ENCODE results near the gene P2RX1.

Gene P2RX1

DNA sequence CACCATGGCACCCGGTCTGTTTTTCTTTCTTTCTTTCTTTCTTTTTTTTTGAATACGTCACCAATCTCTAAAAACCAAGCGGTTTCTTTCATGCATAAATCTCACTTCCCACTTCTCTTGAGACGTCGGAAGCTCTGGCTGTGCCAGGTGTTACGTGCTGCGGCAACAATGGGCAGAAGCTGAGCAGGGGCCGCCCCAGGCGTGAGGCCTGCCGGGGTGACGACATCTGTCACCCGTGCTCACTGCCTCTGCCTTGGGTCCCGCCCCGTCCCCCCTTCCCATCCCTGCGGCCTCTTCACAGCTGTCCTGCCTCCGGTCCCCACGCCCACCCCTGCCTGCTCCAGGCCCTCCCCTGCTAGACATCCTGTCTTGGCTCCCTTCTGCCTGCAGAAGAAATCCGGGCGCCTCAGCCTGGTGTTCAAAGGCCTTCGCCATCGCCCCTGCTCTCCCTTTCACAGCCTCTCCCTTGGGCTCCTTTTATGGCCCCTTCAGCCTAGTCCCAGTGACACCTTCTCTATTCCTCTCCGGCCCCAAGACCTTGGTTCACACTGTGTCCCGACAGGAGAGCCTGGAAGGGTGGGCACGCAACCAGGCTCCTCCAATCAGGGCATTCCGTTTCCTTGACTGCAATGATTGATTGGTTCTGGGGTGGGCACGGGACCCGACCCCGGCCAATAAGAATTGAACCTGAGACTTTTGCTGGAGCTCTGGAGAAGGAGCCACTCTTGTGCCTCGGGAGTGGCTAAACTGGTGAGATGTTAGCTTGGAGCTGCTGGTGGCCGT, 4.8 kb downstream of the P2RX1 start:
- peaks cover 21% of the 10 kb centered on the region for H3K4me1 ChIP-seq (ENCODE audit: low read length)
- H3K79me2 ChIP-seq (ENCODE audit: low read length), result peaks cover 50% of the 10 kb centered on the region
- H3K27ac ChIP-seq (ENCODE audit: low read length), result peak overlapping the region; percentile 94
- H3K36me3 ChIP-seq (replicated peaks; ENCODE audit: insufficient read depth, low read length), result no peaks in the 10 kb centered on the region
- H3F3A ChIP-seq (ENCODE audit: insufficient read depth, low read length), result peaks cover 36% of the 10 kb centered on the region
- H3K9me2 ChIP-seq (replicated peaks; ENCODE audit: insufficient read depth, low read length), result no peaks in the 10 kb centered on the region
- no peaks in the 10 kb centered on the region for H4K20me1 ChIP-seq (ENCODE audit: insufficient read depth, low read length)
- no peaks in the 10 kb centered on the region for H3K27me3 ChIP-seq (replicated peaks; ENCODE audit: insufficient read depth, low read length)
- H3K9me3 ChIP-seq (replicated peaks; ENCODE audit: insufficient read depth, low read length), result no peaks in the 10 kb centered on the region
- H3K4me3 ChIP-seq (ENCODE audit: low read length), result peak overlapping the region; percentile 22
- H2AFZ ChIP-seq (ENCODE audit: low read length), result no peak overlapping the region
- peak overlapping the region; percentile 69 for H3K9ac ChIP-seq (ENCODE audit: low read length)
- DNase-seq, result peak; percentile 92
- H3K4me2 ChIP-seq (ENCODE audit: low read depth, low read length), result peak overlapping the region; percentile 58
- TF ChIP-seq, protein P1, sequence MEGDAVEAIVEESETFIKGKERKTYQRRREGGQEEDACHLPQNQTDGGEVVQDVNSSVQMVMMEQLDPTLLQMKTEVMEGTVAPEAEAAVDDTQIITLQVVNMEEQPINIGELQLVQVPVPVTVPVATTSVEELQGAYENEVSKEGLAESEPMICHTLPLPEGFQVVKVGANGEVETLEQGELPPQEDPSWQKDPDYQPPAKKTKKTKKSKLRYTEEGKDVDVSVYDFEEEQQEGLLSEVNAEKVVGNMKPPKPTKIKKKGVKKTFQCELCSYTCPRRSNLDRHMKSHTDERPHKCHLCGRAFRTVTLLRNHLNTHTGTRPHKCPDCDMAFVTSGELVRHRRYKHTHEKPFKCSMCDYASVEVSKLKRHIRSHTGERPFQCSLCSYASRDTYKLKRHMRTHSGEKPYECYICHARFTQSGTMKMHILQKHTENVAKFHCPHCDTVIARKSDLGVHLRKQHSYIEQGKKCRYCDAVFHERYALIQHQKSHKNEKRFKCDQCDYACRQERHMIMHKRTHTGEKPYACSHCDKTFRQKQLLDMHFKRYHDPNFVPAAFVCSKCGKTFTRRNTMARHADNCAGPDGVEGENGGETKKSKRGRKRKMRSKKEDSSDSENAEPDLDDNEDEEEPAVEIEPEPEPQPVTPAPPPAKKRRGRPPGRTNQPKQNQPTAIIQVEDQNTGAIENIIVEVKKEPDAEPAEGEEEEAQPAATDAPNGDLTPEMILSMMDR (IDR thresholded peaks at IDR 0.05; ENCODE audit: low read length), result 0 out of 2 replicates have a peak, but pooled peaks have one; percentile 4
- TF ChIP-seq EZH2 (optimal IDR thresholded peaks at IDR 0.05; ENCODE audit: low read depth, low read length) (no peak), EZH2phosphoT487 (IDR thresholded peaks at IDR 0.05; ENCODE audit: low read length) (no peak)

DNA sequence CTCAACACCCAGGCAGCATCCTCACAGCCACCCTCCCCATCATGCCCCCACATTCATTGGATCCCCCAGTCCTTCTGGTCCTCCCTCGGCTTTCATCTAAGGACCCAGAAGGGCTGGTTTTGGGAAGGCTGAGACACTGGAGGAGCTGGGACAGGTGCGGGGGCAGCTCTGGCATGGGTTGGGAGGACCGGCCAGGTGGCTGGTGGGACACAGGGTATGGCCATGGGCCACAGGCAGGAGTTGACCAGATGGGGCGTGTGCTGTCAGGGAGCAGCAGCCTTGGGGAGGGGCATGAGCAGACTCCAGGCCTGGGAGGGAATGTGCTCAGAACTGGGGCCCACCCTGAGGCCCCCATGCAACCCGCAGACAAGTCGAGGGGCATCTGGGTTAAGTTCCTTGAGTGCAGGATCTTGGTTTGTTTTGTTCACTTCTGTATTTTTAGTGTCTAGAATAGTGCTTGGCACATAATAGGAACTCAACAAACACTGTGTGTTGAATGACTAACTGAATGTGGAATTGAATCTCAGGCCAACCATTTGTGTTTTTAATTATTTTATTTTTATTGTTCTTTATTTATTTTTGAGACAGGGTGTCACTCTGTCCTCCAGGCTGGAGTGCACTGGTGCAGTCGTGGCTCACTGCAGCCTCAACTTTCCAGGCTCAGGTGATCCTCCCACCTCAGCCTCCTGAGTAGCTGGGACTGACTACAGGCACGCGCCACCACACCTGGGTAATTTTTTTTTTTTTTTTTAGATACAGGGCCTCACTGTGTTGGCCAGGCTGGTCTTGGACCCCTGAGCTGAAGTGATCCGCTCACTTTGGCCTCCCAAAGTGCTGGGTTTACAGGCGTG, 5.6 kb downstream of the P2RX1 start:
- Histone ChIP-seq H3F3A (ENCODE audit: insufficient read depth, low read length) (peaks cover 31% of the 10 kb centered on the region), H3K27me3 (replicated peaks; ENCODE audit: insufficient read depth, low read length) (no peaks in the 10 kb centered on the region), H3K9me2 (replicated peaks; ENCODE audit: insufficient read depth, low read length) (no peaks in the 10 kb centered on the region), H3K9ac (ENCODE audit: low read length) (peak overlapping the region; percentile 65), H3K4me1 (ENCODE audit: low read length) (peaks cover 20% of the 10 kb centered on the region), H3K79me2 (ENCODE audit: low read length) (peaks cover 44% of the 10 kb centered on the region), H3K4me3 (ENCODE audit: low read length) (no peak overlapping the region), H3K27ac (ENCODE audit: low read length) (peak overlapping the region; percentile 94), H4K20me1 (ENCODE audit: insufficient read depth, low read length) (no peaks in the 10 kb centered on the region), H2AFZ (ENCODE audit: low read length) (no peak overlapping the region), H3K9me3 (replicated peaks; ENCODE audit: insufficient read depth, low read length) (no peaks in the 10 kb centered on the region), H3K36me3 (replicated peaks; ENCODE audit: insufficient read depth, low read length) (no peaks in the 10 kb centered on the region), H3K4me2 (ENCODE audit: low read depth, low read length) (peak overlapping the region; percentile 33; the same call in 1 of the 2 replicates)
- DNase-seq, result no peak
- TF ChIP-seq, protein P1 (IDR thresholded peaks at IDR 0.05; ENCODE audit: low read length), result no peak
- no peak for TF ChIP-seq EZH2 (optimal IDR thresholded peaks at IDR 0.05; ENCODE audit: low read depth, low read length)

DNA sequence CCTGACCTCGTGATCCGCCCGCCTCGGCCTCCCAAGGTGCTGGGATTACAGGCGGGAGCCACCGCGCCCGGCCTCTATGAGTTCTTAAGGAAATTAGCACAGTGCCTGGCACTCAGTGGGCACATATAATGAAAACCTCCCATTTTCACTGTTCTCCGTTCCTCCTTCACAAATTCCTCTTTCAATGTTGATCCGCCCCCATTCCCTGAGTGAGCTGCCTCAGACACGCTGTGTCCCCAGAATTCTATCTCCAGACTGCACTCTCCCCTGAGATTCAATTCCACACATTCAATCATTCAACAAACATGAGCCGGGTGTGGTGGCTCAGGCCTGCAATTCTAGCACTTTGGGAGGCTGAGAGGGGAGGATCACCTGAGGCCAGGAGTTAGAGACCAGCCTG, 7.0 kb downstream of the P2RX1 start:
- TF ChIP-seq EZH2phosphoT487 (IDR thresholded peaks at IDR 0.05; ENCODE audit: low read length) (no peak), EZH2 (optimal IDR thresholded peaks at IDR 0.05; ENCODE audit: low read depth, low read length) (no peak)
- TF ChIP-seq, protein P1 (IDR thresholded peaks at IDR 0.05; ENCODE audit: low read length), result no peak
- H3K4me3 ChIP-seq (ENCODE audit: low read length), result no peak overlapping the region
- H3K9me2 ChIP-seq (replicated peaks; ENCODE audit: insufficient read depth, low read length), result no peaks in the 10 kb centered on the region
- H2AFZ ChIP-seq (ENCODE audit: low read length), result no peak overlapping the region
- no peaks in the 10 kb centered on the region for H3K27me3 ChIP-seq (replicated peaks; ENCODE audit: insufficient read depth, low read length)
- DNase-seq, result no peak
- peaks cover 31% of the 10 kb centered on the region for H3K79me2 ChIP-seq (ENCODE audit: low read length)
- H3K36me3 ChIP-seq (replicated peaks; ENCODE audit: insufficient read depth, low read length), result no peaks in the 10 kb centered on the region
- peaks cover 20% of the 10 kb centered on the region for H3K4me1 ChIP-seq (ENCODE audit: low read length)
- H3K9me3 ChIP-seq (replicated peaks; ENCODE audit: insufficient read depth, low read length), result no peaks in the 10 kb centered on the region
- H3K9ac ChIP-seq (ENCODE audit: low read length), result no peak overlapping the region
- no peaks in the 10 kb centered on the region for H4K20me1 ChIP-seq (ENCODE audit: insufficient read depth, low read length)
- no peak overlapping the region for H3K4me2 ChIP-seq (ENCODE audit: low read depth, low read length)
- no peak overlapping the region for H3K27ac ChIP-seq (ENCODE audit: low read length)
- peaks cover 24% of the 10 kb centered on the region for H3F3A ChIP-seq (ENCODE audit: insufficient read depth, low read length)

Measured in MM.1S (cell line).